ENCODE data around the gene CNGA2. TPM values are rescaled to one million over a fixed set of nuclear protein-coding genes. Genes with fewer than 3 reads are reported as not detected.

Gene CNGA2
- total and polyA plus RNA-seq, 2 experiments from 2014 or later = not detected

GRCh38 chrX:151702741-151703340 is 31.7 kb upstream of the CNGA2 start:
- H3K27me3 ChIP-seq (ENCODE audit: insufficient read depth) = no peaks in the 10 kb centered on the region
- H3F3A ChIP-seq (replicated peaks; ENCODE audit: low read depth) = no peaks in the 10 kb centered on the region
- H3K4me1 ChIP-seq (ENCODE audit: insufficient read depth) = no peaks in the 10 kb centered on the region
- H2AFZ ChIP-seq = no peak overlapping the region
- ATAC-seq = no peak
- no peak overlapping the region for H3K4me2 ChIP-seq
- no peaks in the 10 kb centered on the region for H3K36me3 Mint-ChIP-seq (ENCODE audit: low read depth)
- H4K20me1 ChIP-seq (replicated peaks; ENCODE audit: insufficient read depth) = no peaks in the 10 kb centered on the region
- H3K27ac ChIP-seq (ENCODE audit: low read depth) = no peak overlapping the region
- no peaks in the 10 kb centered on the region for H3K9me3 Mint-ChIP-seq
- no peaks in the 10 kb centered on the region for H3K79me2 ChIP-seq (replicated peaks; ENCODE audit: insufficient read depth)
- no peak for DNase-seq (ENCODE audit: low spot score)
- peaks cover 1% of the 10 kb centered on the region for H3K27me3 Mint-ChIP-seq (ENCODE audit: insufficient read depth, low read depth, poor library complexity)
- no peak overlapping the region for H3K4me3 ChIP-seq
- H3K27ac Mint-ChIP-seq = no peak overlapping the region
- H3K36me3 ChIP-seq (ENCODE audit: insufficient read depth) = no peaks in the 10 kb centered on the region
- peaks cover 4% of the 10 kb centered on the region; the same call in 2 of the 3 replicates for H3K4me1 Mint-ChIP-seq
- TF ChIP-seq JUNB (IDR thresholded peaks at IDR 0.05; ENCODE audit: unreplicated experiment) (no peak), EZH2 (IDR thresholded peaks at IDR 0.05; ENCODE audit: low read depth, unreplicated experiment) (no peak), ZNF331 (CRISPR knock-in tag; IDR thresholded peaks at IDR 0.05; ENCODE audit: low read depth) (no peak), ZNF114 (CRISPR knock-in tag; IDR thresholded peaks at IDR 0.05) (no peak), REST (IDR thresholded peaks at IDR 0.05; ENCODE audit: unreplicated experiment) (no peak), ZNF462 (CRISPR knock-in tag; IDR thresholded peaks at IDR 0.05) (no peak), NANOG (IDR thresholded peaks at IDR 0.05; ENCODE audit: borderline replicate concordance) (no peak), STAT1 (IDR thresholded peaks at IDR 0.05; ENCODE audit: unreplicated experiment) (no peak), POLR2AphosphoS5 (IDR thresholded peaks at IDR 0.05; ENCODE audit: low read depth) (no peak), EZH2phosphoT487 (IDR thresholded peaks at IDR 0.05; ENCODE audit: unreplicated experiment) (no peak), CREB1 (CRISPR knock-in tag; IDR thresholded peaks at IDR 0.05; ENCODE audit: low read depth) (no peak)
- TF ChIP-seq, protein P1, sequence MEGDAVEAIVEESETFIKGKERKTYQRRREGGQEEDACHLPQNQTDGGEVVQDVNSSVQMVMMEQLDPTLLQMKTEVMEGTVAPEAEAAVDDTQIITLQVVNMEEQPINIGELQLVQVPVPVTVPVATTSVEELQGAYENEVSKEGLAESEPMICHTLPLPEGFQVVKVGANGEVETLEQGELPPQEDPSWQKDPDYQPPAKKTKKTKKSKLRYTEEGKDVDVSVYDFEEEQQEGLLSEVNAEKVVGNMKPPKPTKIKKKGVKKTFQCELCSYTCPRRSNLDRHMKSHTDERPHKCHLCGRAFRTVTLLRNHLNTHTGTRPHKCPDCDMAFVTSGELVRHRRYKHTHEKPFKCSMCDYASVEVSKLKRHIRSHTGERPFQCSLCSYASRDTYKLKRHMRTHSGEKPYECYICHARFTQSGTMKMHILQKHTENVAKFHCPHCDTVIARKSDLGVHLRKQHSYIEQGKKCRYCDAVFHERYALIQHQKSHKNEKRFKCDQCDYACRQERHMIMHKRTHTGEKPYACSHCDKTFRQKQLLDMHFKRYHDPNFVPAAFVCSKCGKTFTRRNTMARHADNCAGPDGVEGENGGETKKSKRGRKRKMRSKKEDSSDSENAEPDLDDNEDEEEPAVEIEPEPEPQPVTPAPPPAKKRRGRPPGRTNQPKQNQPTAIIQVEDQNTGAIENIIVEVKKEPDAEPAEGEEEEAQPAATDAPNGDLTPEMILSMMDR (conservative IDR thresholded peaks at IDR 0.05; ENCODE audit: low read depth in 2 of 2) = no peak
- TF ChIP-seq, protein P2, sequence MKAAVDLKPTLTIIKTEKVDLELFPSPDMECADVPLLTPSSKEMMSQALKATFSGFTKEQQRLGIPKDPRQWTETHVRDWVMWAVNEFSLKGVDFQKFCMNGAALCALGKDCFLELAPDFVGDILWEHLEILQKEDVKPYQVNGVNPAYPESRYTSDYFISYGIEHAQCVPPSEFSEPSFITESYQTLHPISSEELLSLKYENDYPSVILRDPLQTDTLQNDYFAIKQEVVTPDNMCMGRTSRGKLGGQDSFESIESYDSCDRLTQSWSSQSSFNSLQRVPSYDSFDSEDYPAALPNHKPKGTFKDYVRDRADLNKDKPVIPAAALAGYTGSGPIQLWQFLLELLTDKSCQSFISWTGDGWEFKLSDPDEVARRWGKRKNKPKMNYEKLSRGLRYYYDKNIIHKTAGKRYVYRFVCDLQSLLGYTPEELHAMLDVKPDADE (IDR thresholded peaks at IDR 0.05) = no peak
- H3K4me3 Mint-ChIP-seq = no peak overlapping the region
- no peaks in the 10 kb centered on the region for H3K9me2 ChIP-seq (ENCODE audit: insufficient read depth)

Data from GM23338 (cell line).